Panc1 (cell line): ENCODE data around the gene ATP5F1E. TPM values are rescaled to one million over a fixed set of nuclear protein-coding genes. Genes with fewer than 3 reads are reported as not detected.

Experiments used
- ATAC-seq: fragments of 200-7000 bp; cut with Tn5 transposase; 2 replicates; pipeline ENCODE4 v1.9.1; 2020; ENCODE audit warnings: mild to moderate bottlenecking, moderate library complexity
- BruUV-seq: library from RNA; stranded (reverse); fragments of 400-500 nt; replicated peaks from 2 replicates; lab custom pipeline; 2021; lab: Mats Ljungman, UMichigan
- CTCF ChIA-PET: fragments of 300-600 bp; sonication (Branson Sonifier 250); formaldehyde crosslinking; loops from one replicate; lab custom pipeline; 2022; ENCODE audit warnings: antibody characterized with exemption; lab: Charles Lee
- POLR2A ChIA-PET: fragments of 300-600 bp; sonication (Branson Sonifier 250); formaldehyde crosslinking; loops from one replicate; lab custom pipeline; 2022; ENCODE audit warnings: antibody characterized with exemption; lab: Charles Lee
- DNase-seq: peaks from one replicate; pipeline ENCODE4 v3.0.0-alpha.2; 2010; ENCODE audit warnings: low read depth, low spot score
- H3K27ac ChIP-seq: 2 replicates; pipeline ENCODE4 v1.5.1; 2011; ENCODE audit warnings: mild to moderate bottlenecking, low read length, inconsistent platforms
- H3K27me3 ChIP-seq: fragments of 200-500 bp; sonication (Bioruptor generic); 2 replicates; pipeline ENCODE4 v1.6.0; 2014; ENCODE audit warnings: low read length, inconsistent platforms; ENCODE audit not compliant: control insufficient read depth, insufficient read depth
- H3K36me3 ChIP-seq: fragments of 200-500 bp; sonication (Bioruptor generic); 2 replicates; pipeline ENCODE4 v1.5.1; 2014; ENCODE audit warnings: inconsistent platforms, mild to moderate bottlenecking, low read length, moderate library complexity; ENCODE audit not compliant: control insufficient read depth, insufficient read depth
- H3K4me1 ChIP-seq: 2 replicates; pipeline ENCODE4 v1.5.1; 2011; ENCODE audit warnings: inconsistent platforms, mild to moderate bottlenecking, low read length, moderate library complexity; ENCODE audit not compliant: control insufficient read depth, insufficient read depth
- H3K4me3 ChIP-seq, 2 experiments: 2 replicates each; pipeline ENCODE4 v1.5.1; 2011 to 2012; ENCODE audit warnings: low read depth in 2 of 2, low read length in 2 of 2, mild to moderate bottlenecking in 2 of 2, inconsistent platforms in 1 of 2, moderate library complexity in 1 of 2
- H3K9me3 ChIP-seq: fragments of 200-500 bp; sonication (Bioruptor generic); 2 replicates; pipeline ENCODE4 v1.5.1; 2014; ENCODE audit warnings: low read depth, mild to moderate bottlenecking, inconsistent platforms, low read length, moderate library complexity; ENCODE audit not compliant: control insufficient read depth, insufficient read depth
- CTCF ChIP-seq: fragments of 450-650 bp; IDR thresholded peaks from 2 replicates; pipeline ENCODE4 v1.5.1; 2017; ENCODE audit warnings: mild to moderate bottlenecking
- POLR2AphosphoS5 ChIP-seq: IDR thresholded peaks from 2 replicates; pipeline ENCODE4 v1.6.1; 2012; ENCODE audit warnings: mild to moderate bottlenecking, low read depth, low read length, moderate library complexity
- REST ChIP-seq, 2 experiments: IDR thresholded peaks; 2 replicates each; pipeline ENCODE4 v1.6.1; 2011 to 2012; ENCODE audit warnings: low read depth in 2 of 2, control low read depth in 1 of 2, low read length in 1 of 2, mild to moderate bottlenecking in 1 of 2, moderate library complexity in 1 of 2; ENCODE audit not compliant: insufficient read depth in 1 of 2
- SIN3A ChIP-seq: IDR thresholded peaks from 2 replicates; pipeline ENCODE4 v1.6.1; 2012; ENCODE audit warnings: low read depth, mild to moderate bottlenecking, low read length, moderate library complexity, borderline replicate concordance; ENCODE audit not compliant: insufficient read depth
- TCF7L2 ChIP-seq: IDR thresholded peaks from 2 replicates; pipeline ENCODE4 v1.6.1; 2011; ENCODE audit warnings: mild to moderate bottlenecking, low read depth, low read length, inconsistent platforms
- in situ Hi-C: cut with HindIII; loops from 2 replicates; pipeline ENCODE4 v1.10.0; 2016; ENCODE audit warnings: low sequenced_read_pairs, low pct_unique_long_range_greater_than_20kb
- intact Hi-C: fragments of 100-400 bp; cut with micrococcal nuclease; formaldehyde crosslinking; loops from one replicate; pipeline ENCODE4 v1.10.0; 2022; ENCODE audit not compliant: unreplicated experiment
- total RNA-seq: library from RNA; stranded (reverse); gene quantifications from one replicate; pipeline ENCODE4 v1.2.1, GENCODE V29; 2021; ENCODE audit not compliant: unreplicated experiment

The ATP5F1E gene
- total RNA-seq, 1 experiment from 2014 or later: 90.6 TPM

- intact Hi-C loops: no loop called here
- no peak for ATAC-seq
- Histone ChIP-seq H3K9me3 (no peaks in the 10 kb centered on the region), H3K27me3 (no peaks in the 10 kb centered on the region), H3K36me3 (no peaks in the 10 kb centered on the region), H3K4me1 (no peaks in the 10 kb centered on the region), H3K27ac (no peak within 1 kb of the TSS), H3K4me3 (no peak within 1 kb of the TSS)
- no peak for DNase-seq
- in situ Hi-C loops: no loop called here
- ChIA-PET POLR2A (no interaction called here), CTCF (no interaction called here)
- BruUV-seq: no TSS peak
- TF ChIP-seq TCF7L2 (no peak), SIN3A (no peak), REST (IDR thresholded peaks at IDR 0.05; ENCODE audit: insufficient read depth in 1 of 2, low read depth in 2 of 2, low read length in 1 of 2) (no peak), POLR2AphosphoS5 (no peak), CTCF (no peak)
Measured at GRCh38 chr20:59019217-59019616, 12.9 kb downstream of the ATP5F1E start, which contains the start of gene TUBB1. Gene TUBB1, plus strand, starts transcription at chr20:59019429. Its CDS starts 94 bp downstream, at chr20:59019523.

- ChIA-PET POLR2A (no interaction called here), CTCF (no interaction called here)
- no peak for DNase-seq
- intact Hi-C loops: no loop called here
- Histone ChIP-seq H3K4me3 (no peak overlapping the region), H3K27ac (no peak overlapping the region), H3K4me1 (no peaks in the 10 kb centered on the region), H3K27me3 (no peaks in the 10 kb centered on the region), H3K9me3 (no peaks in the 10 kb centered on the region), H3K36me3 (no peaks in the 10 kb centered on the region)
- ATAC-seq: no peak
- TF ChIP-seq POLR2AphosphoS5: no peak
- TF ChIP-seq TCF7L2: no peak
- no peak for TF ChIP-seq SIN3A
- TF ChIP-seq CTCF: no peak
- TF ChIP-seq REST (IDR thresholded peaks at IDR 0.05; ENCODE audit: insufficient read depth in 1 of 2, low read depth in 2 of 2, low read length in 1 of 2): no peak
- BruUV-seq: no TSS peak
- in situ Hi-C loops: no loop called here
Measured at GRCh38 chr20:59018817-59019216, 13.3 kb downstream of the ATP5F1E start.
